Hippocampal formation (tissue), 2 donors: ENCODE data around the gene DEAF1.
A peak's percentile ranks its signal among the peaks of the same experiment; 100 is the strongest.

Source experiments
- DNase-seq, 2 donors: peaks; one replicate each; lab custom pipeline; 2025; lab: John Stamatoyannopoulos, UW

Gene DEAF1

GRCh38 chr11:611001-611996 is 83.7 kb downstream of the DEAF1 start:
- no peak for DNase-seq

GRCh38 chr11:610146-610801 is 84.7 kb downstream of the DEAF1 start:
- no peak for DNase-seq

- DNase-seq = no peak
Measured at GRCh38 chr11:609341-609811, 85.6 kb downstream of the DEAF1 start.

- no peak for DNase-seq
Measured at GRCh38 chr11:608791-609251, 86.2 kb downstream of the DEAF1 start.

GRCh38 chr11:607971-608659 is 86.9 kb downstream of the DEAF1 start:
- DNase-seq = no peak

GRCh38 chr11:607020-607780 is 87.8 kb downstream of the DEAF1 start:
- DNase-seq = no peak

GRCh38 chr11:606245-606644 is 88.8 kb downstream of the DEAF1 start:
- peak in 1 of 2 donors; percentile 15 for DNase-seq

- no peak for DNase-seq
Measured at GRCh38 chr11:605286-606129, 89.5 kb downstream of the DEAF1 start.

GRCh38 chr11:603154-603553 is 91.9 kb downstream of the DEAF1 start:
- no peak for DNase-seq

GRCh38 chr11:601573-602245 is 93.3 kb downstream of the DEAF1 start:
- DNase-seq = no peak

GRCh38 chr11:598005-598680 is 96.9 kb downstream of the DEAF1 start:
- DNase-seq = no peak

- DNase-seq = no peak
Measured at GRCh38 chr11:597166-597725, 97.8 kb downstream of the DEAF1 start.

- DNase-seq = no peak
Measured at GRCh38 chr11:596374-596773, 98.6 kb downstream of the DEAF1 start.

- DNase-seq = no peak
Measured at GRCh38 chr11:595400-595799, 99.6 kb downstream of the DEAF1 start.
